K562 (cell line): ENCODE measurements around the gene PPTC7. TPM values are rescaled to one million over a fixed set of nuclear protein-coding genes. Genes with fewer than 3 reads are reported as not detected.

Source experiments
- ATAC-seq: fragments of 200-7000 bp; cut with Tn5 transposase; 3 replicates; pipeline ENCODE4 v1.9.1; 2020; ENCODE audit warnings: moderate library complexity
- BruUV-seq: library from RNA; stranded (reverse); fragments of 400-500 nt; replicated peaks from 2 replicates; lab custom pipeline; 2021; lab: Mats Ljungman, UMichigan
- CTCF ChIA-PET: fragments of 300-600 bp; formaldehyde crosslinking; extraction: SDS; loops from one replicate; lab custom pipeline; 2021; ENCODE audit warnings: low intra/inter-chr PET ratio; lab: Yijun Ruan, JAX
- POLR2A ChIA-PET: fragments of 300-600, 350-650 bp; sonication (Branson Sonifier 250); formaldehyde crosslinking; extraction: SDS; loops from one replicate; lab custom pipeline; 2021; ENCODE audit warnings: antibody characterized with exemption, inconsistent platforms; lab: Yijun Ruan, JAX
- DNase-seq, 4 experiments: peaks; one replicate each; pipeline versions ENCODE4 v3.0.0 to v3.0.0-alpha.2; 2011 to 2018; ENCODE audit warnings: low spot score in 3 of 4, mixed read lengths in 3 of 4; ENCODE audit errors: extremely low read depth in 1 of 4
- FAIRE-seq: peaks from 2 replicates; lab custom pipeline; 2011; peaks lifted over from hg19 to GRCh38; lab: Jason Lieb, UNC
- H2AFZ ChIP-seq: 2 replicates; pipeline ENCODE4 v1.6.0; 2011; ENCODE audit warnings: low read depth, low read length, control low read depth, inconsistent platforms
- H3K27ac ChIP-seq: fragments of 200-600 bp; 3 replicates; pipeline ENCODE4 v1.8.0; 2011; ENCODE audit warnings: low read depth, mild to moderate bottlenecking, control low read depth, inconsistent platforms, low read length, moderate library complexity, mixed read lengths; ENCODE audit errors: extremely low read depth
- H3K27me3 ChIP-seq, 2 experiments: fragments of 300-600 bp in 1 of 2; 2 replicates in 1 of 2; 3 replicates in 1 of 2; pipeline versions ENCODE4 v1.6.0 to v1.8.0; 2011; ENCODE audit warnings: inconsistent platforms in 2 of 2, low read length in 2 of 2, mild to moderate bottlenecking in 1 of 2, mixed read lengths in 1 of 2, moderate library complexity in 1 of 2; ENCODE audit not compliant: control insufficient read depth in 2 of 2, insufficient read depth in 2 of 2
- H3K36me3 ChIP-seq: fragments of 300-600 bp; 3 replicates; pipeline ENCODE4 v1.8.0; 2011; ENCODE audit warnings: mild to moderate bottlenecking, low read length, inconsistent platforms; ENCODE audit not compliant: control insufficient read depth, insufficient read depth
- H3K4me1 ChIP-seq, 2 experiments: fragments of 200-600 bp in 1 of 2; replicated peaks in 1 of 2; 2 replicates in 1 of 2; 3 replicates in 1 of 2; pipeline versions ENCODE4 v1.5.1 to v1.8.0; 2011; ENCODE audit warnings: inconsistent platforms in 2 of 2, low read length in 2 of 2, mild to moderate bottlenecking in 1 of 2, mixed read lengths in 1 of 2, moderate library complexity in 1 of 2; ENCODE audit not compliant: control insufficient read depth in 2 of 2, insufficient read depth in 2 of 2
- H3K4me2 ChIP-seq: 2 replicates; pipeline ENCODE4 v1.6.1; 2011; ENCODE audit warnings: low read length, control low read depth, inconsistent platforms, mixed read lengths; ENCODE audit not compliant: insufficient read depth
- H3K4me3 ChIP-seq: fragments of 200-600 bp; sonication (generic), shearing (Covaris generic); 2 replicates; pipeline ENCODE4 v1.5.1; 2016; ENCODE audit warnings: control low read depth, inconsistent platforms
- H3K79me2 ChIP-seq: fragments of 200-600 bp; 3 replicates; pipeline ENCODE4 v1.8.0; 2011; ENCODE audit warnings: low read length, inconsistent platforms; ENCODE audit not compliant: control insufficient read depth, insufficient read depth
- H3K9ac ChIP-seq, 2 experiments: 2 replicates each; pipeline versions ENCODE4 v1.6.0 to v1.6.1; 2011; ENCODE audit warnings: low read depth in 2 of 2, low read length in 2 of 2, control low read depth in 1 of 2, inconsistent platforms in 1 of 2, mild to moderate bottlenecking in 1 of 2, mixed read lengths in 1 of 2; ENCODE audit not compliant: insufficient read depth in 1 of 2
- H3K9me1 ChIP-seq: one replicate; pipeline ENCODE4 v1.6.0; 2011; ENCODE audit warnings: inconsistent platforms, mild to moderate bottlenecking, low read length, moderate library complexity; ENCODE audit not compliant: control insufficient read depth, insufficient read depth
- H3K9me3 ChIP-seq: replicated peaks from 2 replicates; pipeline ENCODE4 v1.5.1; 2011; ENCODE audit warnings: low read depth, low read length, inconsistent platforms; ENCODE audit not compliant: control insufficient read depth, insufficient read depth
- H4K20me1 ChIP-seq: replicated peaks from 2 replicates; pipeline ENCODE4 v1.6.1; 2011; ENCODE audit warnings: low read length, inconsistent platforms, mixed read lengths; ENCODE audit not compliant: control insufficient read depth, insufficient read depth
- KLF13 ChIP-seq: fragments of 450-650 bp; IDR thresholded peaks from 2 replicates; pipeline ENCODE4 v1.6.1; 2016; ENCODE audit warnings: missing genetic modification characterization, low read depth, mild to moderate bottlenecking, missing compliant biosample characterization, moderate library complexity, borderline replicate concordance
- ZBTB7A ChIP-seq: IDR thresholded peaks from 2 replicates; pipeline ENCODE4 v1.6.1; 2011; ENCODE audit warnings: low read depth, mild to moderate bottlenecking, low read length, moderate library complexity, borderline replicate concordance; ENCODE audit not compliant: control insufficient read depth
- ZNF311 ChIP-seq: fragments of 250-450 bp; sonication (Bioruptor Pico); IDR thresholded peaks from 2 replicates; pipeline ENCODE4 v1.4.0; 2020; ENCODE audit warnings: mild to moderate bottlenecking, moderate library complexity
- ZSCAN29 ChIP-seq: fragments of 450-650 bp; IDR thresholded peaks from 2 replicates; pipeline ENCODE4 v1.6.1; 2017
- WGBS: fragments of 100-300 bp; shearing (Covaris generic); methylation state at CpG from one replicate; pipeline ENCODE4 v1.1.6; 2016; ENCODE audit warnings: low coverage, mixed read lengths; ENCODE audit not compliant: insufficient coverage; ENCODE audit errors: missing lambda C conversion rate; 5-methylcytosine and 5-hydroxymethylcytosine counted together
- in situ Hi-C: fragments of 300-500 bp; cut with MboI; formaldehyde crosslinking; loops from 4 replicates; pipeline ENCODE4 v1.15.0; 2018; ENCODE audit warnings: inconsistent platforms, mixed read lengths
- intact Hi-C: fragments of 100-400 bp; cut with micrococcal nuclease; formaldehyde crosslinking; loops from 2 replicates; pipeline ENCODE4 v1.14.2; 2022
- polyA plus RNA-seq, 8 experiments: library from polyadenylated mRNA; depleted of rRNA in 4 of 8; stranded (reverse) in 5 of 8; unstranded in 3 of 8; fragments of >200 nt; fragmentation: Nextera tagmentation in 2 of 8; fragmentation: Illumina TruSeq in 1 of 8; extraction: Ambion mirVana in 2 of 8; extraction: Trizol in 1 of 8; gene quantifications; 2 replicates each; pipeline versions ENCODE4 v1.2.1 to v1.2.3, GENCODE V29; 2011 to 2014; ENCODE audit warnings: inconsistent platforms in 1 of 8, missing spikeins in 1 of 8
- total RNA-seq, 7 experiments: library from RNA; depleted of rRNA in 6 of 7; stranded (reverse); fragments of >200 nt in 6 of 7; fragmentation: Illumina TruSeq in 2 of 7; extraction: Trizol in 2 of 7; gene quantifications; 2 replicates each; pipeline versions ENCODE4 v1.2.1 to v1.2.3, GENCODE V29; 2011 to 2021; ENCODE audit warnings: low replicate concordance in 1 of 7

Gene PPTC7
- total and polyA plus RNA-seq, 9 of the 15 experiments (the other 6 are each of a cell fraction or from before 2014, with no cell fraction given), result 2.6 to 23.1 (median 11.9) TPM

DNA sequence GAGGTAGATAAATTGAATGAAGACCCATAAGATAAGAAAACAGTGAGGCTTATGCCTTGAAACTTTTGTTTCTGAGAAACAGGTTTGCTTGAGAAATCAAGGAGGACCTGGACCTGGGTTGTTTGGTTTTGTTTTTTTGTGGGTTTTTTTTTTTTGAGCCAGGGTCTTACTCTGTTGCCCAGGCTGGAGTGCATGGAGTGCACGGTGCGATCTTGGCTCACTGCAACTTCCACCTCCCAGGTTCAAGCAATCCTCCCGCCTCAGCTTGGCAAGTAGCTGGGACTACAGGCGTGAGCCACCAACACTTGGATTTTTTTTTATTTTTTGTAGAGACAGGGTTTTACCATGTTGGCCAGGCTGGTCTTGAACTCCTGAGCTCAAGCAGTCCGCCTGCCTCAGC is 9.0 kb upstream of the PPTC7 start:
- peaks cover 0 to 6% of the 10 kb centered on the region in 2 experiments; a peak in 4 of 5 replicates for H3K4me1 ChIP-seq
- H3K9ac ChIP-seq, result no peak overlapping the region
- BruUV-seq, result no TSS peak
- no peak overlapping the region for H3K4me3 ChIP-seq
- no peaks in the 10 kb centered on the region for H3K9me3 ChIP-seq
- no peak for ATAC-seq
- intact Hi-C loops (no loop called here), in situ Hi-C loops (loop anchor here (10.0 kb wide), 1 partner anchor 497 kb away; no protein-coding TSS in a partner anchor)
- no peaks in the 10 kb centered on the region for H3K9me1 ChIP-seq
- FAIRE-seq, result no peak
- ChIA-PET POLR2A (interaction anchor here (0.6 kb wide), 1 partner anchor 302 kb away, joined by 3 read pairs; no protein-coding TSS in a partner anchor), CTCF (interaction anchor here (0.6 kb wide), 1 partner anchor 14 kb away, joined by 3 read pairs; no protein-coding TSS in a partner anchor)
- H3K4me2 ChIP-seq, result no peak overlapping the region
- WGBS, result 78% methylated on average over 5 of the region's 5 CpGs
- H3K36me3 ChIP-seq, result no peaks in the 10 kb centered on the region
- H3K27me3 ChIP-seq, result no peaks in the 10 kb centered on the region
- H4K20me1 ChIP-seq, result no peaks in the 10 kb centered on the region
- no peaks in the 10 kb centered on the region for H3K79me2 ChIP-seq
- TF ChIP-seq ZBTB7A, result no peak
- no peak for TF ChIP-seq ZNF311 (CRISPR knock-in tag)
- no peak for TF ChIP-seq KLF13 (tag)
- TF ChIP-seq ZSCAN29, result no peak
- no peak for DNase-seq
- H3K27ac ChIP-seq, result no peak overlapping the region; the same call in 2 of the 3 replicates
- H2AFZ ChIP-seq, result peak overlapping the region; percentile 18; the same call in 1 of the 2 replicates
